ENCODE measurements around the gene SESTD1.
"Not testable (repeated sequence)": the region's sequence is repeated elsewhere in the genome, so short reads cannot be mapped to it uniquely, and the experiment has no call there.

The SESTD1 gene

DNA sequence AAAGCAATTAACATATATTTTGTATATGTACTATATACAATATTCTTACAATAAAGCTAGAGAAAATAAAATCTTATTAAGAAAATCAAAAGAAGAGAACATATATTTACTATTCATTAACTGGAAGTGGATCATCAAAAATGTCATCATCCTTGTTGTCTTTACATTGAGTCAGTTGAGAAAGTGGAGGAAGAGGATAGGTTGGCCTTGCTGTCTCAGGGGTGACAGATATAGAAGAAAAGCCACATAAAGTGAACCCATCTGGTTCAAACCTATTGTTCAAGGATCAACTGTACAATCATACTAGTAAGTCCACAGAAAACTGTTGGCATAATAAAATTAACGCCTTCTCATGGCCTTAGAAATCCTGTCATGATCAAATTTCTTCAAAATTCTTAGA is 26.6 kb downstream of the SESTD1 start:
- no peak for DNase-seq (ENCODE audit: low read depth in 2 of 3, low spot score in 1 of 3)

- no peak for DNase-seq (ENCODE audit: low read depth in 2 of 3, low spot score in 1 of 3)
Measured at GRCh38 chr2:179237209-179237946, 27.3 kb downstream of the SESTD1 start.

DNA sequence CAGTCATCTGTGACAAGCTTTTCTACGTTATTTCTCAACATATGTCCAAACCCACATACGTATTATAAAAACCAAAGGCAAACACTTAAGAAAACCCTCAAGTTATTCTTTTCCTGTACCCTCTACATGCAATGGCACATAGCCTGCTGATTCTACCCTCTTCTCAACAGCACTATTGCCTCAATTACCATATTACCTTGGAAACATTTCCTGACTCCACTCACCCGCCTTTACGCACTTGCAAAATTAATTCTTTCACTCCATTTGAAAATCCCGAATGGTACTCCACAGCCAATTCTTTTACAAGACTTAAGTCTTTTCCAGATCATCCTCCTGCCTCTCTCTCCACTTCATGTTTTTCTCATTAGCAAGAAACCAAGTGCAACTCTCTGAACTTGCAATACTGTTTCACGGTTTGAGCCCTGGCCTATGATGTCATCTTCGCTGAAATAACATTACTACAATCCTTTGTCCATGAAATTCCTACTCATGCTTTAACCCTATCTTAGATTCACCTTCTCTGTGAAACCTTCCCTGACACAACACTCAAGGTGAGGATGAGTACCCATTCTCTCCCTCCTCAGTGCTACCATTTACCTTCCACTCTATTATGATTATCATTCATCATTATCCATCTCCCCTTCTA is 29.0 kb downstream of the SESTD1 start:
- DNase-seq (ENCODE audit: low read depth in 2 of 3, low spot score in 1 of 3) = no peak

DNA sequence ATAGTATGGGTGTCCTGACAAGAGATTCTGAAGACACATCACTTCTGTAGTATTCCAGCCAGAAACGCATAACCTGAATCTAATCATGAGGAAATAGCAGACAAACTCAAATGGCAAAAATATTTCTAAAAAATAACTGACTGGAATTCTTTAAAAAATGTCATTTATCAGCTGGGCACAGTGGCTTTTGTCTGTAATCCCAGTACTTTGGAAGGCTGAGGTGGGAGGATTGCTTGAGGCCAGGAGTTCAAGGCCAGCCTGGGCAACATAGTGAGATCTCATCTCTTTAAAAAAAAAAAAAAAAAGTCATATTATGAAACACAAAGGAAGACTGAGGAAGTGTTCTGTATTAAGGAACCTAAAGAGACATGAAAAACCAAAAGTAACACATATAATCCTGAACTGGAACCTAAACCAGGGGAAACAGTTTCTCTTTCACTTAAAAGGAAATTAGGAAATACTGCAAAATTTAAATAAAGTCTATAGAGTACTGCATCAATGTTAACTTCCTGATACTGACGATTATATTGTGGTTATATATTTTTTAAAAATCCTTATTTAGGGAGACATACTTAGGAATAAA is 29.9 kb downstream of the SESTD1 start:
- DNase-seq (ENCODE audit: low read depth in 2 of 3, low spot score in 1 of 3) = no peak

DNA sequence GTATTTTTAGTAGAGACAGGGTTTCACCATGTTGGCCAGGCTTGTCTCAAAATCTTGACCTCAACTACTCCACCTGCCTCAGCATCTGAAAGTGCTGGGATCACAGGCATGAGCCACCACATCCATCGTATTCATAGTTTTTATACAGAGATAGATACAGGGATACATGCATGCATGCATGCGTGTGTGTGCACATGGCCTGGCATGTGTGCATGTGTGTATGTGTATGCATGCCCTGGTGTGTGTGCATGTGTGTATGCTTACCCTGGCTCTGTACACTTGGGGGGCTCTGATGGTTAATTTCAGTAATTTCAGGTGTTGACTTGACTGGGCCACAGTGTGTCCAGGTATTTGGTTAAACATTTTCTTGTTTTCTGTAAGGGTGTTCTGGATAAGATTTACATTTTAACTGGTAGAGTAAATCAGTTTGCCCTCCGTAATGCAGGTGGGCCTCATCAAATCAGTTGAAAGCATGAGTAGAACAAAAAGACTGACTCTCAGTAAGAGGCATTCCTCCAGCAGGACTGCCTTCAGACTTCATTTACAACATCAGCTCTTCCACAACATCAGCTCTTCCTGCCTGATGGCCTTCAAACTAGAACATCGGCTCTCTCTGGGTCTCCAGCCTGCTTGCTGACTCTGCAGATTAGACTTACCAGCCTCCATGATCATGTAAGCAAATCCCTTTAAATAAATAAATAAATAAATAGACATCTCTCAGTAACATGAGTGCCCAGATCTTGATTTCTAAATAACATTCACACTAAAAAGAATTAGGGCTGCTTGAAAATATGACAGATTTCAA is 30.8 kb downstream of the SESTD1 start:
- no peak for DNase-seq (ENCODE audit: low read depth in 2 of 3, low spot score in 1 of 3)

GRCh38 chr2:179233083-179233490 is 31.5 kb downstream of the SESTD1 start:
- DNase-seq (ENCODE audit: low read depth in 2 of 3, low spot score in 1 of 3) = no peak

- no peak for DNase-seq (ENCODE audit: low read depth in 2 of 3, low spot score in 1 of 3)
Measured at GRCh38 chr2:179226961-179227259, 37.7 kb downstream of the SESTD1 start.

GRCh38 chr2:179226203-179226960 is 38.2 kb downstream of the SESTD1 start:
- no peak for DNase-seq (ENCODE audit: low read depth in 2 of 3, low spot score in 1 of 3)

DNA sequence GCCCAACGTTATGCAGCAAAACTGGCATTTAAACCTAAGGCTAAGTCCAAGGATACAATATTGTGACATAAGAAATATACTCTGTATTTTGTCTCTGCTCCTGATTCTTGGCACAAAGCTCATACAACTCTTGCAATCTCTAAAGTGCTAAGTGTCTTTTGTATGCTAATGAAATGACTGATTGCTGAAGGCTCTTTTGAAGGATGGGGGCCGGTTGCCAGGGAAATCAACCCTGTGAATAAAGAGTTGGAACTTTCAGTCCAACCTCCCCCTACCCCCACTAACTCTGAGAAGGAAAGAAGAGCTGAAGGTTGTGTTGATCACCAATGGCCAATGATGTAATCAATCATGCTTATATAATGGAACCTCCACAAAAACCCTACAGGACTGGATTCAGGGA is 40.3 kb downstream of the SESTD1 start:
- no peak for DNase-seq (ENCODE audit: low read depth in 2 of 3, low spot score in 1 of 3)

DNA sequence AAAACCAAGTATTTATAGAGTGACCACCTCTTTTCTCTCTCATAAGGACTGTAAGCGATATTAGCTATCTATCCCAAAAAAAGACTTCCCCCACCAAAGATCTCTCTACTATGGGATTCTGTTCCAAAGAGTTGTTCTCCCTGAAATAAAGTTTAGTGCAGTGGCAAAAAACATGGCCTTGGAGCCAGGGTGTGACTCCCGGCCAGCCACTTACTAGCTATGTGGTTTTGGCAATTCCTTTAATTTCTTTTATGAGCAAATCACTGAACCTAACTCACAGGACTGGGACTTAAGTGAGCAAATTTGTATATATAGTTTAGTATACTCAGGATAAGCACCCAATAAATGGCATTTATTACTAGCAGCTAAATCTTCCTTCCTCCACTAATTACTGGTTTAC is 42.6 kb downstream of the SESTD1 start:
- DNase-seq (ENCODE audit: low read depth in 2 of 3, low spot score in 1 of 3) = no peak

DNA sequence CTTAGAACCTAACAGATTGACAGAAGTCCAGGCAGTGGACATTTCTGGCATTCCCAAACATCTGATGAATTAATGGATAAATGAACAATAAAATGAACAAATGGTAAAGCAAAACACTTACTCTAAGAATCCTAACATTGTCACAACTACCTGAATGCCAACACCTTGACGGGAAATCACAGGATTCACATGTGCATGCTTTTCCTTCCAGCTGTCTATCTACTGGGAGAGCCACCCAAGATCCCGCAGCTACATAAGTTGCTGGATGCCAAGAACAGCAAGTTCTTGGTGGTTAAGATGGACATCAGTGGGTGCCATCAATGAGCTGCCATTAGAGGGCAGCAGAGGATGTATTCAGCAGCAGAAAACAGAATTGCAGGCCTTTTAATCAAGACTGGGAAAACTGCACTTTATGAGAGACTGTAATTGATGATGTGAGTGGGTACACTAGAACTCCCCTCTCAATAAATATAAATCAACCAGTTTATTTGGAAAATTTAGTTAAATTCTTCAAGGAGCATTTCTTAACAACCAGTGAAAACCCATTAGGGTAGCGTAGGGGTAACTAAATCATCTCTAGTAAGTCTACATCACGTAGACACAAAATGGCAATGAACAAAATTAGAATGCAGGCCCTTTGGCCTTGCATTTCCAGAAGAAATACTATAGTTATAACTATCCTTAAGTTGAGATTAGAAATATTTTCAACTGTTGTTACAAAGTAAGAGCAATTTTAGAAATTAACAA is 45.6 kb downstream of the SESTD1 start:
- peak; percentile 9 to 47 (median 28) for DNase-seq (ENCODE audit: low read depth in 2 of 3, low spot score in 1 of 3)

DNA sequence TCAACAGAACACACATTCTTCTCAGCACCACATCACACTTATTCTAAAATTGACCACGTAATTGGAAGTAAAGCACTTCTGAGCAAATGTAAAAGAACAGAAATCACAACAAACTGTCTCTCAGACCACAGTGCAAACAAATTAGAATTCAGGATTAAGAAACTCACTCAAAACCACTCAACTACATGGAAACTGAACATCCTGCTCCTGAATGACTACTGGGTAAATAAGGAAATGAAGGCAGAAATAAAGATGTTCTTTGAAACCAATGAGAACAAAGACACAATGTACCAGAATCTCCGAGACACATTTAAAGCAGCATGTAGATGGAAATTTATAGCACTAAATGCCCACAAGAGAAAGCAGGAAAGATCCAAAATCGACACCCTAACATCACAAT is 50.0 kb downstream of the SESTD1 start:
- not testable (repeated sequence) for DNase-seq (ENCODE audit: low read depth in 2 of 3, low spot score in 1 of 3)

DNA sequence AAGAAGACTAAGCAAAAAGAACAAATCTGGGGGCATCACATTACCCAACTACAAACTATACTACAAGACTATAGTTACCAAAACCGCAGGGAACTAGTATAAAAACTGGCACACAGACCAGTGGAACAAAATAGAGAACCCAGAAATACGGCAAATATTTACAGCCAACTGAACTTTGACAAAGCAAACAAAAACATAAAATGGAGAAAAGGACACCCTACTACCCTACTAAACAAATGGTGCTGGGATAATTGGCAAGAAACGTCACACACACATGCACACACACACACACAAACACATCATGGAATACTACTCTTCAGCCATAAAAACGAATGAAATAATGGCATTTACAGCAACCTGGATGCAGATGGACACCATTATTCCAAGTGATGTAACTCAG is 53.3 kb downstream of the SESTD1 start:
- DNase-seq (ENCODE audit: low read depth in 2 of 3, low spot score in 1 of 3) = no peak

GRCh38 chr2:179208277-179208676 is 56.4 kb downstream of the SESTD1 start:
- DNase-seq (ENCODE audit: low read depth in 2 of 3, low spot score in 1 of 3) = not testable (repeated sequence)

DNA sequence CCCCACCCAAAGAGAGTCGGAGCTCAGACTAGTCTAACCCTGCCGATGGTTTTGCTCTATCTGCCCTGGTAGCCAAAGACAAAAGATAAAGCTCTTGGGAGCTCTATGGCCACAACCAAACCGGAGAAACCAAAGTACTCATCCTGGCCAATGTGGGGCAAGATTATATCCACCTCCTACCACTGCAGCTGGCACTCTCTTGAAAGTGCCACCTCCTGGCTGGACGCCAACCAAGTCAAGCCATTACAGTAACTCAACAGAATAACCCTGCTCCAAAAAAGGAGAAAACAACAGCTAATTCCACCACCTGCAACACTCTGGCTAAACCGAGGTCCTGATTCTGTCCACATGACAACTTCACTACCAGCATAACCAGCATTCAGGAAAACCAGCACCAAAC is 57.6 kb downstream of the SESTD1 start:
- DNase-seq (ENCODE audit: low read depth in 2 of 3, low spot score in 1 of 3) = no peak

GRCh38 chr2:179201869-179202268 is 62.8 kb downstream of the SESTD1 start:
- no peak for DNase-seq (ENCODE audit: low read depth in 2 of 3, low spot score in 1 of 3)

- not testable (repeated sequence) for DNase-seq (ENCODE audit: low read depth in 2 of 3, low spot score in 1 of 3)
Measured at GRCh38 chr2:179195926-179196590, 68.6 kb downstream of the SESTD1 start.

DNA sequence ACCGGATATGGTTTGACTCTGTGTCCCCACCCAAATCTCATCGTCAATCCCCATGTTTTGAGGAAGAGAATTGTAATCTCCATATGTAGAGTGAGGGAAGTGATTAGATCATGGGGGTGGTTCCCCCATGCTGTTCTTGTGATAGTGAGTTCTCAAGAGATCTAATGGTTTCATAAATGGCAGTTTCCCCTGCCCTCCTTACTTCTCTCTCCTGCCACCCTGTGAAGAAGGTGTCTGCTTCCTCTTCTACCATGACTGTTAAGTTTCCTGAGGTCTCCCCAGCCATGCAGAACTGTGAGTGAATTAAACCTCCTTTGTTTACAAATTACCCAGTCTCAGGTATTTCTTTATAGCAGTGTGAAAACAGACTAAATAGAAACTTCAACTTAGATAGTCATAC is 69.5 kb downstream of the SESTD1 start:
- DNase-seq (ENCODE audit: low read depth in 2 of 3, low spot score in 1 of 3) = no peak

DNA sequence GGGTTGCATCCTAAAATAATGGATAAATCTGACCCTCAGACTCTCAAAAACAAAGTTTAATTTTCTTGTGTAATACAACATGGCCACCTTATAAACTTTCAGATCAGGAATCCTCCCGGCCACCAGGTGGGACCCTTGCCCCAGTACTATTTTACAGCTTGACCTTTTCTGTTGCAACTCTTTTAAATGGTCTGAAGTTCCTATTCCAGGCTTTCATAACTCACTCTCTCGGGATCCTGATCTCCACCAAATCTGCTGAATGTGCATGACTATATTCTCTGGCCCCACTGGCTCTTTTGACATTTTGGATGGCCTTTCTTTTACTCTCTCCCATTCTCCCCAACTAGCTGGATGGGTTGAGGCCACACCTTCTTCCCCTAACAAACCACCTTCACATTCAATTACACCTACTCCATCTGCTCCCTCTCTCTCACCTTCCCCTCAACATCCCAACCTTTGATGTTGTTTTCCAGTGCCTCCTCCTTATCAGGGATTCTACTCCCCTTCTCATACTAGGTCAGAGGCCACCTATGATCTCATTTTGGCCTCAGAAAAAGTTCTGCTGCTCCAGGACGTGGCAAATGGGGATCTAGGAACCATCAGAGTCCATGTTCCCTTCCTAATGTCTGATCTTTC is 70.8 kb downstream of the SESTD1 start:
- DNase-seq (ENCODE audit: low read depth in 2 of 3, low spot score in 1 of 3) = no peak

Data from stimulated activated CD4-positive, alpha-beta T cell treated with anti-CD3 and anti-CD28 coated beads, Interleukin-12 subunit alpha, Interleukin-12 subunit beta, amount 100 ng/mL, for 48 hours (primary cell).